Stimulated activated CD8-positive, alpha-beta memory T cell treated with anti-CD3 and anti-CD28 coated beads, Interleukin-15, amount 100 ng/mL, for 24 hours (primary cell): ENCODE data around the gene BSDC1.
A peak's percentile ranks its signal among the peaks of the same experiment; 100 is the strongest.

Source experiments
- DNase-seq: peaks from one replicate; pipeline ENCODE4 v3.0.0-alpha.2; 2020; ENCODE audit warnings: low read depth

Gene BSDC1

GRCh38 chr1:32393832-32394140, 455 bp downstream of the BSDC1 start:
- peak; percentile 1 for DNase-seq

GRCh38 chr1:32393136-32393535, 1.1 kb downstream of the BSDC1 start:
- DNase-seq, result no peak

GRCh38 chr1:32392325-32392724, 1.9 kb downstream of the BSDC1 start:
- no peak for DNase-seq

GRCh38 chr1:32390904-32391870, 3.1 kb downstream of the BSDC1 start:
- DNase-seq, result no peak

- DNase-seq, result no peak
Measured at GRCh38 chr1:32388641-32389040, 5.6 kb downstream of the BSDC1 start.

- no peak for DNase-seq
Measured at GRCh38 chr1:32386676-32387392, 7.4 kb downstream of the BSDC1 start.

GRCh38 chr1:32380057-32380456, 14.2 kb downstream of the BSDC1 start:
- DNase-seq, result no peak

- no peak for DNase-seq
Measured at GRCh38 chr1:32377541-32378220, 16.6 kb downstream of the BSDC1 start.

GRCh38 chr1:32376199-32376598, 18.0 kb downstream of the BSDC1 start:
- DNase-seq, result no peak

- DNase-seq, result no peak
Measured at GRCh38 chr1:32373996-32374592, 20.1 kb downstream of the BSDC1 start.

- DNase-seq, result no peak
Measured at GRCh38 chr1:32372149-32372756, 22.0 kb downstream of the BSDC1 start.

GRCh38 chr1:32367912-32368635, 26.2 kb downstream of the BSDC1 start:
- no peak for DNase-seq

- no peak for DNase-seq
Measured at GRCh38 chr1:32365445-32365844, 28.8 kb downstream of the BSDC1 start.

- DNase-seq, result no peak
Measured at GRCh38 chr1:32364836-32365235, 29.4 kb downstream of the BSDC1 start.

- DNase-seq, result no peak
Measured at GRCh38 chr1:32363713-32364112, 30.5 kb downstream of the BSDC1 start.

- no peak for DNase-seq
Measured at GRCh38 chr1:32362474-32363313, 31.5 kb downstream of the BSDC1 start, which contains the start of the genes FAM229A and TSSK3. TSS of gene FAM229A (minus strand) at chr1:32362485. CDS start at chr1:32362091, 394 bp downstream. TSS of gene TSSK3 (plus strand) at chr1:32362539. CDS start at chr1:32362702, 163 bp downstream.

- DNase-seq, result no peak
Measured at GRCh38 chr1:32361674-32362473, 32.4 kb downstream of the BSDC1 start.

- no peak for DNase-seq
Measured at GRCh38 chr1:32361308-32361673, 33.0 kb downstream of the BSDC1 start.

GRCh38 chr1:32358435-32358834, 35.8 kb downstream of the BSDC1 start:
- DNase-seq, result no peak
